ENCODE measurements around the gene FSTL3. TPM values are rescaled to one million over a fixed set of nuclear protein-coding genes. Genes with fewer than 3 reads are reported as not detected.

FSTL3 gene
- total and polyA plus RNA-seq, 2 of the 13 experiments (the other 11 are each of a cell fraction or from before 2014, with no cell fraction given): 13.5 to 15.6 TPM

DNA sequence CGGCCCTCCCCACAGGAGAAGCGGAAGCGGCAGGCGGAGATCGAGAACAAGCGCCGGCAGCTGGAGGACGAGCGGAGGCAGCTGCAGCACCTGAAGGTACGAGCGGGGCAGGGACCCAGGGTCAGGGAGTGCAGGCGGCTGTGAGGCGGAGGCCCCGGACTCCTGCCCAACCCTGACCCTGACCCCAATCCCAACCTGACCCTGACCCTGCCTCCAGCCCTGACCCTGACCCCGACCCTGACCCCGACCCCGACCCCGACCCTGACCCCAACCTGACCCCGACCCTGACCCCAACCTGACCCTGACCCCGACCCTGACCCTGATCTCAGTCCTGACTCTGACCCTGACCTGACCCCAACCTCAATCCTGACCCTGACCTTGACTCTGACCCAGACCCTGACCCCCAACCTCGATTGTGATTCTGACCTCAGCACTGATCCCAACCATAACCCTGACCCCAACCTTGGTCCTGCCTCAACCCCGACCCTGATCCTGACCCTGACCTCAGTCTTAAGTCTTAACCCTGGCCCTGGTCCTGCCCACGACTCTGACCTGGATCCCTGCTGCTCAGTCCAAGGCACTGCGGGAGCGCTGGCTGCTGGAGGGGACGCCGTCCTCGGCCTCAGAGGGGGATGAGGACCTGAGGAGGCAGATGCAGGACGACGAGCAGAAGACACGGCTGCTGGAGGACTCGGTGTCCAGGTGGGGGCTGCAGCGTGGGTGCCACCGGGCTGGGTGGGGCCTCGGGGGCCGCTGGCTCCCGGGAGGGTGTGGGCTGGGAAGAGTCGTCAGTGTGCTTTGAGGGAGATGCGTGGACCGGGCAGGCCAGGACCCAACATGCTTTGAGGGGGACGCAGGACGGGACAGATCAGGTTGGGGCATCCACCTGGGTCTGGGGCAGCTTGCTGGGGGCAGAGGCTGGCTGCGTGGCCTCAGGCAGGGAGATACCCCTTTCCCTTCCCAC lies 51.1 kb downstream of the FSTL3 start (continued):
- no peak for TF ChIP-seq ZC3H13 (CRISPR knock-in tag; IDR thresholded peaks at IDR 0.05)
- no peak for TF ChIP-seq LCORL (IDR thresholded peaks at IDR 0.05)
- no peak for TF ChIP-seq LCORL (CRISPR knock-in tag; IDR thresholded peaks at IDR 0.05)
- no peak for TF ChIP-seq MXD4 (CRISPR knock-in tag; IDR thresholded peaks at IDR 0.05)
- peak; percentile 84 for TF ChIP-seq NR2C2 (CRISPR knock-in tag; IDR thresholded peaks at IDR 0.05; ENCODE audit: borderline replicate concordance)
- no peak for TF ChIP-seq RELA (CRISPR knock-in tag; IDR thresholded peaks at IDR 0.05)
- TF ChIP-seq GTF3A (CRISPR knock-in tag; conservative IDR thresholded peaks at IDR 0.05): no peak
- peak in 1 of 2 experiments; percentile 96; a peak in 2 of 4 replicates for TF ChIP-seq NR2F1 (CRISPR knock-in tag; IDR thresholded peaks at IDR 0.05)
- TF ChIP-seq NCOR1 (IDR thresholded peaks at IDR 0.05; ENCODE audit: borderline replicate concordance, low read length): peak; percentile 94
- no peak for TF ChIP-seq ZNF501 (CRISPR knock-in tag; IDR thresholded peaks at IDR 0.05)
- no peak for TF ChIP-seq ZNF747 (CRISPR knock-in tag; IDR thresholded peaks at IDR 0.05; ENCODE audit: borderline replicate concordance)
- peak; percentile 81 for TF ChIP-seq RARA (CRISPR knock-in tag; IDR thresholded peaks at IDR 0.05)
- TF ChIP-seq, protein P1, sequence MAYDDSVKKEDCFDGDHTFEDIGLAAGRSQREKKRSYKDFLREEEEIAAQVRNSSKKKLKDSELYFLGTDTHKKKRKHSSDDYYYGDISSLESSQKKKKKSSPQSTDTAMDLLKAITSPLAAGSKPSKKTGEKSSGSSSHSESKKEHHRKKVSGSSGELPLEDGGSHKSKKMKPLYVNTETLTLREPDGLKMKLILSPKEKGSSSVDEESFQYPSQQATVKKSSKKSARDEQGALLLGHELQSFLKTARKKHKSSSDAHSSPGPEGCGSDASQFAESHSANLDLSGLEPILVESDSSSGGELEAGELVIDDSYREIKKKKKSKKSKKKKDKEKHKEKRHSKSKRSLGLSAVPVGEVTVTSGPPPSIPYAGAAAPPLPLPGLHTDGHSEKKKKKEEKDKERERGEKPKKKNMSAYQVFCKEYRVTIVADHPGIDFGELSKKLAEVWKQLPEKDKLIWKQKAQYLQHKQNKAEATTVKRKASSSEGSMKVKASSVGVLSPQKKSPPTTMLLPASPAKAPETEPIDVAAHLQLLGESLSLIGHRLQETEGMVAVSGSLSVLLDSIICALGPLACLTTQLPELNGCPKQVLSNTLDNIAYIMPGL (CRISPR knock-in tag; IDR thresholded peaks at IDR 0.05; ENCODE audit: borderline replicate concordance in 1 of 2, low read depth in 1 of 2): no peak
- TF ChIP-seq, protein P2, sequence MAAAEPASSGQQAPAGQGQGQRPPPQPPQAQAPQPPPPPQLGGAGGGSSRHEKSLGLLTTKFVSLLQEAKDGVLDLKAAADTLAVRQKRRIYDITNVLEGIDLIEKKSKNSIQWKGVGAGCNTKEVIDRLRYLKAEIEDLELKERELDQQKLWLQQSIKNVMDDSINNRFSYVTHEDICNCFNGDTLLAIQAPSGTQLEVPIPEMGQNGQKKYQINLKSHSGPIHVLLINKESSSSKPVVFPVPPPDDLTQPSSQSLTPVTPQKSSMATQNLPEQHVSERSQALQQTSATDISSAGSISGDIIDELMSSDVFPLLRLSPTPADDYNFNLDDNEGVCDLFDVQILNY (CRISPR knock-in tag; conservative IDR thresholded peaks at IDR 0.05): no peak
- no peak for TF ChIP-seq GABPA (IDR thresholded peaks at IDR 0.05; ENCODE audit: low read depth, low read length)
- no peak for TF ChIP-seq GABPA (CRISPR knock-in tag; IDR thresholded peaks at IDR 0.05; ENCODE audit: low read depth)
- no peak for TF ChIP-seq ZNF354B (CRISPR knock-in tag; IDR thresholded peaks at IDR 0.05)
- TF ChIP-seq CBFB (CRISPR knock-in tag; IDR thresholded peaks at IDR 0.05): no peak
- 0 out of 2 replicates have a peak, but pooled peaks have one; percentile 8 for TF ChIP-seq HNF4G (IDR thresholded peaks at IDR 0.05; ENCODE audit: borderline replicate concordance, low read depth, low read length)
- no peak for TF ChIP-seq HNF4G (CRISPR knock-in tag; IDR thresholded peaks at IDR 0.05; ENCODE audit: borderline replicate concordance, low read depth)
- TF ChIP-seq, protein P3, sequence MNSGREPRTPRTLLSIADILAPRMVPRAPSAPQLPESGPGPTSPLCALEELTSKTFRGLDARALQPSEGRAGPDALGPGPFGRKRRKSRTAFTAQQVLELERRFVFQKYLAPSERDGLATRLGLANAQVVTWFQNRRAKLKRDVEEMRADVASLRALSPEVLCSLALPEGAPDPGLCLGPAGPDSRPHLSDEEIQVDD (CRISPR knock-in tag; IDR thresholded peaks at IDR 0.05; ENCODE audit: borderline replicate concordance): no peak
- TF ChIP-seq, protein P4, sequence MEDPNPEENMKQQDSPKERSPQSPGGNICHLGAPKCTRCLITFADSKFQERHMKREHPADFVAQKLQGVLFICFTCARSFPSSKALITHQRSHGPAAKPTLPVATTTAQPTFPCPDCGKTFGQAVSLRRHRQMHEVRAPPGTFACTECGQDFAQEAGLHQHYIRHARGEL (CRISPR knock-in tag; IDR thresholded peaks at IDR 0.05): no peak
- no peak for TF ChIP-seq ARNT (IDR thresholded peaks at IDR 0.05)
- TF ChIP-seq, protein P5, sequence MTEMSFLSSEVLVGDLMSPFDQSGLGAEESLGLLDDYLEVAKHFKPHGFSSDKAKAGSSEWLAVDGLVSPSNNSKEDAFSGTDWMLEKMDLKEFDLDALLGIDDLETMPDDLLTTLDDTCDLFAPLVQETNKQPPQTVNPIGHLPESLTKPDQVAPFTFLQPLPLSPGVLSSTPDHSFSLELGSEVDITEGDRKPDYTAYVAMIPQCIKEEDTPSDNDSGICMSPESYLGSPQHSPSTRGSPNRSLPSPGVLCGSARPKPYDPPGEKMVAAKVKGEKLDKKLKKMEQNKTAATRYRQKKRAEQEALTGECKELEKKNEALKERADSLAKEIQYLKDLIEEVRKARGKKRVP (CRISPR knock-in tag; IDR thresholded peaks at IDR 0.05): no peak
- no peak for TF ChIP-seq POGZ (CRISPR knock-in tag; IDR thresholded peaks at IDR 0.05)
- no peak for TF ChIP-seq NFIC (IDR thresholded peaks at IDR 0.05; ENCODE audit: low read length)
- TF ChIP-seq SKI (IDR thresholded peaks at IDR 0.05; ENCODE audit: partially characterized antibody): peak; percentile 96

All from HepG2 (cell line).